SK-N-SH (cell line): ENCODE measurements around the gene RAB6C. TPM values are rescaled to one million over a fixed set of nuclear protein-coding genes. Genes with fewer than 3 reads are reported as not detected.
A peak's percentile ranks its signal among the peaks of the same experiment; 100 is the strongest.
"Not testable (repeated sequence)": the region's sequence is repeated elsewhere in the genome, so short reads cannot be mapped to it uniquely, and the experiment has no call there.

ENCODE experiments used
- CTCF ChIA-PET: fragments of 300-600, 350-600 bp; formaldehyde crosslinking; extraction: SDS; loops from one replicate; lab custom pipeline; 2021; lab: Yijun Ruan, JAX
- POLR2A ChIA-PET: fragments of 350-600 bp; sonication (Branson Sonifier 250); formaldehyde crosslinking; extraction: SDS; loops from one replicate; lab custom pipeline; 2020; ENCODE audit warnings: antibody characterized with exemption, inconsistent platforms; lab: Yijun Ruan, JAX
- DNase-seq: peaks from one replicate; pipeline ENCODE4 v3.0.0; 2012
- H2AFZ ChIP-seq: fragments of 200-600 bp; sonication (generic); 2 replicates; pipeline ENCODE4 v1.8.1; 2016; ENCODE audit warnings: antibody characterized with exemption, mild to moderate bottlenecking, low read depth
- H3F3A ChIP-seq: fragments of 200-600 bp; sonication (generic); replicated peaks from 2 replicates; pipeline ENCODE3; 2016; ENCODE audit warnings: antibody characterized with exemption, mild to moderate bottlenecking; ENCODE audit not compliant: insufficient read depth
- H3K27ac ChIP-seq, 2 experiments: fragments of 200-500 bp in 1 of 2; fragments of 200-600 bp in 1 of 2; sonication (Bioruptor generic) in 1 of 2; sonication (generic), shearing (Covaris generic) in 1 of 2; 2 replicates each; pipeline versions ENCODE4 v1.5.1 to v1.6.1; 2014 to 2016; ENCODE audit warnings: low read depth in 2 of 2, inconsistent platforms in 1 of 2, low read length in 1 of 2, mild to moderate bottlenecking in 1 of 2, mixed read lengths in 1 of 2
- H3K27me3 ChIP-seq: fragments of 200-600 bp; sonication (generic), shearing (Covaris generic); 2 replicates; pipeline ENCODE4 v1.6.1; 2016; ENCODE audit warnings: mixed run types; ENCODE audit not compliant: insufficient read depth
- H3K36me3 ChIP-seq, 2 experiments: fragments of 200-500 bp in 1 of 2; fragments of 200-600 bp in 1 of 2; sonication (Bioruptor generic) in 1 of 2; sonication (generic) in 1 of 2; replicated peaks in 1 of 2; 2 replicates each; pipeline versions ENCODE3 to v1.5.1; 2014 to 2016; ENCODE audit warnings: low read length in 1 of 2, mild to moderate bottlenecking in 1 of 2; ENCODE audit not compliant: insufficient read depth in 2 of 2, control insufficient read depth in 1 of 2
- H3K4me1 ChIP-seq, 2 experiments: fragments of 200-500 bp in 1 of 2; fragments of 200-600 bp in 1 of 2; sonication (Bioruptor generic) in 1 of 2; sonication (generic), shearing (Covaris generic) in 1 of 2; 2 replicates each; pipeline versions ENCODE4 v1.5.1 to v1.6.1; 2014 to 2016; ENCODE audit warnings: low read depth in 1 of 2, low read length in 1 of 2, mixed run types in 1 of 2; ENCODE audit not compliant: insufficient read depth in 2 of 2, control insufficient read depth in 1 of 2
- H3K4me2 ChIP-seq: fragments of 200-600 bp; sonication (generic), shearing (Covaris generic); 2 replicates; pipeline ENCODE4 v1.6.1; 2017; ENCODE audit warnings: mixed run types
- H3K4me3 ChIP-seq, 2 experiments: fragments of 200-500 bp in 1 of 2; fragments of 200-600 bp in 1 of 2; sonication (Bioruptor generic) in 1 of 2; sonication (generic), shearing (Covaris generic) in 1 of 2; 2 replicates each; pipeline versions ENCODE4 v1.5.1 to v1.8.1; 2014 to 2016; ENCODE audit warnings: low read depth in 2 of 2, inconsistent platforms in 1 of 2, low read length in 1 of 2, mild to moderate bottlenecking in 1 of 2, mixed read lengths in 1 of 2, moderate library complexity in 1 of 2
- H3K79me2 ChIP-seq: fragments of 200-600 bp; sonication (generic); 2 replicates; pipeline ENCODE4 v1.8.1; 2017; ENCODE audit warnings: mild to moderate bottlenecking; ENCODE audit not compliant: insufficient read depth
- H3K9ac ChIP-seq: fragments of 200-600 bp; sonication (generic); 2 replicates; pipeline ENCODE4 v1.6.1; 2017; ENCODE audit warnings: mixed run types
- H3K9me2 ChIP-seq: fragments of 200-600 bp; sonication (generic); 2 replicates; pipeline ENCODE4 v1.6.1; 2017; ENCODE audit warnings: mixed run types
- H3K9me3 ChIP-seq: fragments of 200-600 bp; sonication (generic); 2 replicates; pipeline ENCODE4 v1.6.1; 2017; ENCODE audit warnings: mixed run types, mild to moderate bottlenecking, moderate library complexity
- H4K20me1 ChIP-seq: fragments of 200-600 bp; sonication (generic); 2 replicates; pipeline ENCODE4 v1.6.1; 2017; ENCODE audit warnings: mild to moderate bottlenecking, mixed run types; ENCODE audit not compliant: insufficient read depth
- EZH2phosphoT487 ChIP-seq: fragments of 200-600 bp; sonication (generic); IDR thresholded peaks from 2 replicates; pipeline ENCODE4 v1.6.1; 2017; ENCODE audit warnings: low read depth, mixed run types, mild to moderate bottlenecking, antibody characterized with exemption, moderate library complexity, borderline replicate concordance
- FOSL2 ChIP-seq: IDR thresholded peaks from 2 replicates; pipeline ENCODE4 v1.4.0; 2012; ENCODE audit warnings: low read depth, mild to moderate bottlenecking, moderate library complexity, borderline replicate concordance
- FOXM1 ChIP-seq: IDR thresholded peaks from 2 replicates; pipeline ENCODE4 v1.4.0; 2012; ENCODE audit warnings: low read depth, mild to moderate bottlenecking
- GABPA ChIP-seq: IDR thresholded peaks from 2 replicates; pipeline ENCODE4 v1.4.0; 2012; ENCODE audit warnings: low read depth, mild to moderate bottlenecking
- GATA2 ChIP-seq: sonication (generic); formaldehyde crosslinking; IDR thresholded peaks from 2 replicates; pipeline ENCODE4 v1.5.0; 2020; ENCODE audit warnings: mild to moderate bottlenecking, missing genetic modification reagents
- JUND ChIP-seq: IDR thresholded peaks from 2 replicates; pipeline ENCODE4 v1.4.0; 2012
- NRF1 ChIP-seq: IDR thresholded peaks from 2 replicates; pipeline ENCODE4 v1.6.1; 2012; ENCODE audit warnings: low read depth, mild to moderate bottlenecking, low read length
- SMC3 ChIP-seq: IDR thresholded peaks from 2 replicates; pipeline ENCODE4 v1.6.1; 2012; ENCODE audit warnings: low read depth, low read length, improper control_type of control experiment
- TAF1 ChIP-seq: IDR thresholded peaks from 2 replicates; pipeline ENCODE4 v1.6.1; 2012; ENCODE audit warnings: low read depth, mild to moderate bottlenecking, low read length, moderate library complexity, borderline replicate concordance
- TCF12 ChIP-seq: IDR thresholded peaks from 2 replicates; pipeline ENCODE4 v1.4.0; 2012
- TEAD4 ChIP-seq: IDR thresholded peaks from 2 replicates; pipeline ENCODE4 v1.4.0; 2012; ENCODE audit warnings: mild to moderate bottlenecking, borderline replicate concordance; ENCODE audit not compliant: insufficient read depth
- USF2 ChIP-seq: fragments of 150-350 bp; IDR thresholded peaks from 2 replicates; pipeline ENCODE4 v1.6.1; 2017; ENCODE audit warnings: antibody characterized with exemption, low read length, low read depth, borderline replicate concordance
- WGBS: methylation state at CpG from one replicate; pipeline ENCODE4 v1.1.6; 2017; ENCODE audit warnings: low lambda C conversion rate; 5-methylcytosine and 5-hydroxymethylcytosine counted together
- polyA plus RNA-seq, 3 experiments: library from polyadenylated mRNA; depleted of rRNA; stranded (reverse); fragments of >200 nt; gene quantifications; 2 replicates each; pipeline ENCODE4 v1.2.3, GENCODE V29; 2012
- TF ChIP-seq, protein P1 (sequence below): IDR thresholded peaks from 2 replicates; pipeline ENCODE4 v1.4.0; 2012; ENCODE audit warnings: low read depth, borderline replicate concordance

The RAB6C gene
- polyA plus RNA-seq, 1 of the 3 experiments (the other 2 are of a cell fraction): 0.02 TPM

GRCh38 chr2:129980246-129980645, 780 bp downstream of the RAB6C start:
- H3K4me3 ChIP-seq: peak overlapping the region in 1 of 2 experiments; percentile 35; a peak in 2 of 4 replicates
- H3K27me3 ChIP-seq: not testable (repeated sequence)
- peak; percentile 19; the same call in 1 of the 2 replicates for TF ChIP-seq GATA2 (CRISPR knock-in tag)
- TF ChIP-seq, all 33 proteins: peak for 1; not testable (repeated sequence) for 32
- H3K9me3 ChIP-seq, H3K27ac ChIP-seq, H4K20me1 ChIP-seq, POLR2A ChIA-PET, H2AFZ ChIP-seq, DNase-seq, H3K9me2 ChIP-seq, H3K9ac ChIP-seq, H3K4me2 ChIP-seq, CTCF ChIA-PET, H3K4me1 ChIP-seq, H3K79me2 ChIP-seq, H3K36me3 ChIP-seq, H3F3A ChIP-seq: not testable (repeated sequence)
- 0% methylated on average over 5 of the region's 13 CpGs for WGBS

DNA sequence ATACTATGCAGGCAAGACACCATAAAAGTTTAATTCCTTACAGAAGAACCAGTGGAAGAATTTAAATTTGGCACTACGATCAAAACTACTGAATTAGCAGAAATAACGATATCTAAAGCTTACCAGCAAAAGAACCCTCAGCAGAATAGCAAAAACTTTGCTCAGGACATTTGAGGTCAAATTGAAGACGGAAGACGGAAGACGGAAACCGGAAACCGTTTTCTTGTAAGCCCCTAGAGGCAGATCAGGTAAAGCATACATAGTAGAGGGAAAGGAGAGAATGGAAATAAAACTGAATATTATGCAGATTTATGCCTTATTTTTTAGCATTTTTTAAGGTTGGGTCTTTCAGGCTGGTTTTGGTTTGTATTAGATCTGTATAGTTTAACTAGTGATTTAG, 2.2 kb downstream of the RAB6C start:
- 78% methylated on average over 7 of the region's 7 CpGs for WGBS
- H3K9ac ChIP-seq, H3K9me3 ChIP-seq, H3F3A ChIP-seq, H3K9me2 ChIP-seq, DNase-seq, H3K36me3 ChIP-seq, H2AFZ ChIP-seq, CTCF ChIA-PET, H3K4me1 ChIP-seq, H3K27me3 ChIP-seq, H4K20me1 ChIP-seq, H3K4me3 ChIP-seq, H3K27ac ChIP-seq, H3K4me2 ChIP-seq, H3K79me2 ChIP-seq, POLR2A ChIA-PET: not testable (repeated sequence)

- H3K9me3 ChIP-seq: no peaks in the 10 kb centered on the region
- no peak overlapping the region for H3K4me2 ChIP-seq
- H3K27me3 ChIP-seq: no peaks in the 10 kb centered on the region
- H2AFZ ChIP-seq: no peak overlapping the region
- ChIA-PET POLR2A (no interaction called here), CTCF (interaction anchor here (1.2 kb wide), 1 partner anchor 61 kb away, joined by 4 read pairs; no protein-coding TSS in a partner anchor)
- H3F3A ChIP-seq: no peaks in the 10 kb centered on the region
- WGBS: 18% methylated on average over 2 of the region's 2 CpGs
- no peak overlapping the region for H3K9ac ChIP-seq
- no peak overlapping the region for H3K4me3 ChIP-seq
- no peaks in the 10 kb centered on the region for H3K36me3 ChIP-seq
- no peaks in the 10 kb centered on the region for H4K20me1 ChIP-seq
- no peaks in the 10 kb centered on the region for H3K79me2 ChIP-seq
- peaks cover 0 to 2% of the 10 kb centered on the region in 2 experiments; a peak in 1 of 4 replicates for H3K4me1 ChIP-seq
- TF ChIP-seq GABPA (no peak), TCF12 (no peak), TAF1 (no peak), NRF1 (no peak), EZH2phosphoT487 (no peak), SMC3 (no peak), TEAD4 (no peak), FOXM1 (no peak), FOSL2 (no peak), JUND (no peak), USF2 (no peak)
- TF ChIP-seq, protein P1, sequence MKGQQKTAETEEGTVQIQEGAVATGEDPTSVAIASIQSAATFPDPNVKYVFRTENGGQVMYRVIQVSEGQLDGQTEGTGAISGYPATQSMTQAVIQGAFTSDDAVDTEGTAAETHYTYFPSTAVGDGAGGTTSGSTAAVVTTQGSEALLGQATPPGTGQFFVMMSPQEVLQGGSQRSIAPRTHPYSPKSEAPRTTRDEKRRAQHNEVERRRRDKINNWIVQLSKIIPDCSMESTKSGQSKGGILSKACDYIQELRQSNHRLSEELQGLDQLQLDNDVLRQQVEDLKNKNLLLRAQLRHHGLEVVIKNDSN: no peak
- DNase-seq: no peak
- no peaks in the 10 kb centered on the region for H3K9me2 ChIP-seq
- H3K27ac ChIP-seq: no peak overlapping the region
Observed at GRCh38 chr2:129984426-129984825, 5.0 kb downstream of the RAB6C start.

DNA sequence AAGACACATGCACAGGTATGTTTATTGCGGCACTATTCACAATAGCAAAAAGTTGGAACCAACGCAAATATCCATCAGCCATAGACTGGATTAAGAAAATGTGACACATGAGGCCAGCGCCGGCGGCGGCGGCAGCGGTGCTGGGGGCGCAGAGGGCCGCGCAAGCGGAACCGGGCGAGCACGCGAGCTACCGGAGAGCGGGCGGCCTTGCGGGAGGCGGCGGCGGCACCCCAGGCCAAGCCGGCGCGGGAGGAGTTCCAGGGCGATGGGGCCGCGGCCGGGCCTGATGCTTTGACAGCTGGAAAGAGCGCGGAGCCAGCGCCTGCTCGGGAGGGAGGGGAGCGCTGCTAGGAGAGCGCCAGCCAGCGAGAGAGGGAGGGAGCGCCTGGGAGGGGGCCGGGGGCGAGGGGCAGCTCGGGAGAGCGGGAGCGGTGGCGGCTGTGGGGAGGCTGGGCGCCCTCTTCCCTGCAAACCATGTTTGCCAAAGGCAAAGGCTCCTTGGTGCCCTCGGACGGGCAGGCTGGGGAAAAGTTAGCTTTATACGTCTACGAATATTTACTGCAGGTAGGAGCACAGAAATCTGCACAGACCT, 13.0 kb downstream of the RAB6C start:
- H3K27me3 ChIP-seq, DNase-seq, H3K9me2 ChIP-seq, POLR2A ChIA-PET, H3K27ac ChIP-seq, H4K20me1 ChIP-seq, H3K79me2 ChIP-seq, H3K9ac ChIP-seq, H3K9me3 ChIP-seq, H3F3A ChIP-seq, H2AFZ ChIP-seq, CTCF ChIA-PET, H3K4me2 ChIP-seq, H3K36me3 ChIP-seq, H3K4me1 ChIP-seq, H3K4me3 ChIP-seq: not testable (repeated sequence)
- WGBS: 70% methylated on average over 31 of the region's 49 CpGs
